NCI-H128 (cell line): ENCODE results near the gene CCT4.
A peak's percentile ranks its signal among the peaks of the same experiment; 100 is the strongest.
"Not testable (repeated sequence)": the region's sequence is repeated elsewhere in the genome, so short reads cannot be mapped to it uniquely, and the experiment has no call there.

Source experiments
- DNase-seq: peaks from one replicate; lab custom pipeline; 2025; ENCODE audit not compliant: unreplicated experiment; lab: John Stamatoyannopoulos, UW

CCT4 gene

GRCh38 chr2:61882850-61883249, 5.6 kb downstream of the CCT4 start:
- DNase-seq: no peak

GRCh38 chr2:61879351-61879750, 9.1 kb downstream of the CCT4 start:
- not testable (repeated sequence) for DNase-seq

DNA sequence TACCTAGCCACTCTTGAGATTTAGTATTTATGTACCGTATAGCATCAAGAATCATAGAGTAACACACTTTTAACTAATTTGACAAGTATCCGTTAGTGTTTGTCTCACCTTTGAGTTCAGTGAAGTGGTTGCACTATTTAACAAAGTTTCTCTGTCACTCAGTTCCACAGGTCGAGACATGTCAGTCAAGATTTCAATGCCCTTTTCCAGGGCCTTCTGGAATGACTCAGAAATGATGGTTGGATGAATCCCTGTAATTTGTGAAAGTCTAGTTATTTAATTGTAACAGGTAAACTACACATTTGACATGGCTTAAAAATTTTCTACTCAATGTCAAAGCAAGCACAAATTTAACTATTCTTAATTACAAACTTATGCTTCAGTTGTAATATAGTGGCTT, 9.7 kb downstream of the CCT4 start:
- DNase-seq: no peak

GRCh38 chr2:61877571-61878245, 10.7 kb downstream of the CCT4 start:
- no peak for DNase-seq

DNA sequence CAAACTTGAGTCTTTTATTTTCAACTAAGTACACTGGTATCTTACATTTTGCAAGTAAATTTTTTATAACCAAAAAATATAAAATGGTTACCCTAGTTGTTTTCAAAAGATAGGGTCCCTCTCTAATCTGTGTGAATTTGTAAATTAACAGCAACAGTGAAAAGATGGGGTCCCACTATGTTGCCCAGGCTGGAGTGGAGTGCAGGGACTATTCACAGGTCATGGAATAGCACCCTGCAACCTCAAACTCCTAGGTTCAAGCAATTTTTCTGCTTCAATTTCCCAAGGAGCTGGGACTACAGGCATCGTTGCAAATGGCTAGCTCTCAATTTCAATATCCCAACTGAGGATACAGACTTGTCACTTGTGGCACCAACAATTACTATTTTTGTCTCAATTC, 12.1 kb downstream of the CCT4 start:
- DNase-seq: no peak

GRCh38 chr2:61866482-61867089, 21.9 kb downstream of the CCT4 start:
- not testable (repeated sequence) for DNase-seq

- no peak for DNase-seq
Observed at GRCh38 chr2:61862085-61862484, 26.4 kb downstream of the CCT4 start.

DNA sequence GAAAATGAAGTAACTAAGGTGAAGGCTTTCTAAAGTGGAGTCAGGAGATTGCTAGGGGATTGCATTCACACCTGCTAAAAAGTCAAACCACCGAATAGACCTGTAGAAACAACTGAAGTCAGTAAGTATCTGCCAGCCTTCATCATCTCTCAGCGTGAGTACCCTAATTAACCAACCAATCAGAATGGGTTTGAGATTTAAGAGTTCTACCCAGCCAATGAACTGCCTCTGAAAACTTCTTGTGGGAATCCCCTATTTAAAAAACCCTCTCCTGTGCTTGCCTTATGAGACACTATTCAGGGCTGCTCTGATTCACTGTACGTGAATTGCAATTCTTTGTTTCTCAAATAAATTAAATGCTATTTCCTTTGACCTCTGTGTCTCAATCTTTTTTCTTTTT, 31.2 kb downstream of the CCT4 start:
- DNase-seq: no peak

- DNase-seq: no peak
Observed at GRCh38 chr2:61855318-61855613, 33.2 kb downstream of the CCT4 start.

GRCh38 chr2:61854564-61855317, 33.7 kb downstream of the CCT4 start:
- peak; percentile 96 for DNase-seq

- DNase-seq: peak; percentile 77
Observed at GRCh38 chr2:61853847-61854563, 34.5 kb downstream of the CCT4 start, which contains the start of gene FAM161A. TSS of gene FAM161A (minus strand) at chr2:61854060. CDS start at chr2:61854041, 19 bp downstream.

GRCh38 chr2:61853086-61853846, 35.2 kb downstream of the CCT4 start:
- DNase-seq: no peak

DNA sequence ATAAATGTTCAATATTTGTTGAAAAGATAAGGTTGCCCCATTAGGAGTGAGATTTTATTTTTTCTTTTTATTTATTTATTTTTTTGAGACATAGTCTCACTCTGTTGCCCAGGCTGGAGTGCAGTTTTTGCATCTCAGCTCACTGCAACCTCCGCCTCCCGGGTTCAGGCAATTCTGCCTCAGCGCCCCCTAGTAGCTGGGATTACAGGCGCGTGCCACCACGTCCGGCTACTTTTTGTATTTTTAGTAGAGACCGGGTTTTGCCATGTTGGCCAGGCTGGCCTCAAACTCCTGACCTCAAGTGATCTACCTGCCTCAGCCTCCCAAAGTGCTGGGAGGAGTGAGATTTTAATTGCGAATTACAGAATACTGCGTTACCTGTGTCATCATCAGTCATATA, 37.2 kb downstream of the CCT4 start:
- DNase-seq: not testable (repeated sequence)

GRCh38 chr2:61845320-61845719, 43.1 kb downstream of the CCT4 start:
- no peak for DNase-seq

DNA sequence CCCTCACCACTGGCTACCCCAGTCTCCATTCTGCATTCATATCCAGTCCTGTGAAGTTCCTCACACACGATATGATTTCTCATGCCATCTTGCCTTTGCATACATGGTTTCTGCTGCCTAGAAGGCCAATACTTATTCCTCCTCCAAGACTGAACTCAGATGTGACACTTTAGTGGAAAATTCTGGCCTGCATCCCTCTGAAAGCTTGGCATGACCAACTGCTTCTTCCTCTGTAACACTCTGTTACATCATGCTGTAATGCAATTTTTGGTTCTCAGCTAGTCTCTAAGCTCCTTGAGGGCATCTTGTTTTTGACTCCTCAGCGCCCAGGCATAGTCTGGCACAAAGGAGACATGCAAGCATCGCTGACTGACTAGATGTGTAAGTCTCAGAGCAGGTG, 47.2 kb downstream of the CCT4 start:
- DNase-seq: no peak

GRCh38 chr2:61834893-61835292, 53.6 kb downstream of the CCT4 start:
- no peak for DNase-seq

- DNase-seq: no peak
Observed at GRCh38 chr2:61833971-61834370, 54.5 kb downstream of the CCT4 start.

GRCh38 chr2:61832183-61832841, 56.1 kb downstream of the CCT4 start:
- DNase-seq: no peak

DNA sequence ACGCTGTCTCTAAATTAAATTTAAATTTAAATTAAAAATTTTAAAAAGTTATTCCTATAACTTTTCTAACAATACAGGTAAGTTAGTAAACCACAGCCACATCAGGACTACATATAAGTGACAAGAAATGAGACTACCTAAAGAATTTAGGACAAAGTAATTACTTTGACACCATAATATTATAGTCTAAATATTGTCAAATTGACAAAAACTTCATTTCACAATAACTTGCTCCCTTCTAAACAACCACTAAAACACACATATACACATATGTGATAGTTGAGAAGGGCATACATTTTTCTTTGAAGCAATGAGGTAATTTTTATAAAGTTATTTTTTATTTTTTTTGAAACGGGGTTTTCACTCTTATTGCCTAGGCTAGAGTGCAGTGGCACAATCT, 66.2 kb downstream of the CCT4 start:
- no peak for DNase-seq
